Natural killer cell (primary cell): Measurements from ENCODE around the gene APOA4. TPM values are rescaled to one million over a fixed set of nuclear protein-coding genes. Genes with fewer than 3 reads are reported as not detected.
"Not testable (repeated sequence)": the region's sequence is repeated elsewhere in the genome, so short reads cannot be mapped to it uniquely, and the experiment has no call there.

Experiments
- ATAC-seq, 3 donors: fragments of 150-1000 bp in 2 of 3; fragments of 200-7000 bp in 1 of 3; cut with Tn5 transposase; 1 replicate in 1 of 3; 2 replicates in 2 of 3; pipeline ENCODE4 v1.10.0; 2021; ENCODE audit warnings: mild to moderate bottlenecking in 2 of 3, moderate library complexity in 2 of 3
- DNase-seq, 2 donors: peaks; one replicate each; pipeline versions ENCODE4 v3.0.0 to v3.0.0-alpha.2; 2013 to 2021; ENCODE audit warnings: mixed read lengths in 1 of 2
- H3K27ac ChIP-seq: one replicate; pipeline ENCODE4 v1.5.1; 2013; ENCODE audit warnings: mild to moderate bottlenecking, low read length
- H3K27me3 ChIP-seq: one replicate; pipeline ENCODE4 v1.6.1; 2013; ENCODE audit warnings: low read length; ENCODE audit not compliant: control insufficient read depth, insufficient read depth
- H3K36me3 ChIP-seq: one replicate; pipeline ENCODE4 v1.6.1; 2013; ENCODE audit warnings: low read length; ENCODE audit not compliant: control insufficient read depth, insufficient read depth
- H3K4me1 ChIP-seq: one replicate; pipeline ENCODE4 v1.6.1; 2013; ENCODE audit warnings: low read length; ENCODE audit not compliant: control insufficient read depth, insufficient read depth
- H3K4me3 ChIP-seq: one replicate; pipeline ENCODE4 v1.5.1; 2013; ENCODE audit warnings: low read length
- H3K9me3 ChIP-seq: one replicate; pipeline ENCODE4 v1.6.1; 2013; ENCODE audit warnings: low read length; ENCODE audit not compliant: control insufficient read depth, insufficient read depth
- H3K27ac Mint-ChIP-seq, 2 donors: one replicate each; pipeline ENCODE4 v1.8.0; 2022; ENCODE audit warnings: mild to moderate bottlenecking in 2 of 2, mixed read lengths in 2 of 2, moderate library complexity in 1 of 2
- H3K27me3 Mint-ChIP-seq, 2 donors: one replicate each; pipeline ENCODE4 v1.8.0; 2022; ENCODE audit warnings: low read depth in 2 of 2, mixed read lengths in 2 of 2
- H3K36me3 Mint-ChIP-seq: one replicate; pipeline ENCODE4 v1.8.0; 2022; ENCODE audit warnings: mixed read lengths
- H3K4me1 Mint-ChIP-seq, 2 donors: one replicate each; pipeline ENCODE4 v1.8.0; 2022; ENCODE audit warnings: mixed read lengths in 2 of 2
- H3K4me3 Mint-ChIP-seq: one replicate; pipeline ENCODE4 v1.8.0; 2022; ENCODE audit warnings: mild to moderate bottlenecking, moderate library complexity, mixed read lengths
- H3K9me3 Mint-ChIP-seq, 2 donors: one replicate each; pipeline ENCODE4 v1.8.0; 2022; ENCODE audit warnings: mixed read lengths in 2 of 2
- WGBS: methylation state at CpG from one replicate; pipeline ENCODE4 v1.1.7; 2013; ENCODE audit warnings: missing lambda C conversion rate; ENCODE audit not compliant: insufficient coverage; 5-methylcytosine and 5-hydroxymethylcytosine counted together
- intact Hi-C: fragments of 100-400 bp; cut with micrococcal nuclease; formaldehyde crosslinking; loops from one replicate; pipeline ENCODE4 v1.14.2; 2022
- total RNA-seq, 4 donors: library from RNA; stranded (reverse); fragments of 120-200 nt in 1 of 4; gene quantifications; one replicate each; pipeline versions ENCODE4 v1.2.3 to v1.2.4, GENCODE V29; 2013 to 2022
- TF ChIP-seq, protein P1 (sequence below): fragments of 200-600 bp; IDR thresholded peaks from one replicate; pipeline ENCODE4 v1.8.0; 2022; ENCODE audit warnings: antibody characterized with exemption

The APOA4 gene
- total RNA-seq, 3 donors from 2014 or later (not counting 1 experiment from before 2014, with no cell fraction given) = not detected

DNA sequence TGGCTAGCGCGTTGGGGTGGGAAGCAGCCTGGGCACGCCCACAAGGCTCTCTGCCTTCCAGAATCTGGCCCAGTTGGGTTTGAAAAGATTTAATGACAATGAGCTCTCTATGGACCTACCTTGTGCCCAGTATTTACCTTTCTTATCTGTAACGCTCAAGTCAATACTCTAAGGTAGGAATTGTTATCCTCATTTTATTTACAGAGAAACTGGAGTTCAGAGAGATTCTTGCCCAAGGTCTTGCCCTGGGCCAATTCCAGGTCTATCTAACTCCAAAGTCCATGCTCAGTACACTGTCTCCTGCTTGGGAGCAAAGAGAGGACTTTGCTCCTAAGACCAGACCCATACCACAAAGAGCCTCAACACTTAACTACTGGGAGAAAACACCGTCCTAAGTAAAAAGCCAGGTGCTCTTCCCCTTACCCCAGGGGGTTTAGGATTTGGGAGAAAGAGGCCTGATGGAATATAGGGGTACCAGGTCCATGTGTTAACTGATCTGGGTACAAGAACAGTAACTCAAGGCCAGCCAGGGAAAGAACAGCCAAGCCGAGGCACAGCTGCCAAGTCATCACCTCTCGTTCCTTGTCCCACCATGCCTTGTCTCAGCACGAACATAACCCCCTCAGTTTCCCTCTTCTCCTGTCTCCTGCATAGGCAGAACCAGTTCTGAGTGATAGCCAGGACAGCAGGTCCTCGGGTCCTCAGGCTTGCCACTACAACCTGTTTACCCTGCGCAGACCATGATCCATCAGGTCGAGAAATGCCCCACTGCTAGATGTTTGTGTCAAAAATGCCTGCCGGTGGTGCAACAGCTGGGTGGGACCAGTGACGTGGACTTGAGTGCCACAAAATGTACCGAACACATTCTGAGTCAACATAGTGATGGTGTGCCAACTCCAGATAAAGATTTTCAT, 14.6 kb downstream of the APOA4 start:
- TF ChIP-seq, protein P1, sequence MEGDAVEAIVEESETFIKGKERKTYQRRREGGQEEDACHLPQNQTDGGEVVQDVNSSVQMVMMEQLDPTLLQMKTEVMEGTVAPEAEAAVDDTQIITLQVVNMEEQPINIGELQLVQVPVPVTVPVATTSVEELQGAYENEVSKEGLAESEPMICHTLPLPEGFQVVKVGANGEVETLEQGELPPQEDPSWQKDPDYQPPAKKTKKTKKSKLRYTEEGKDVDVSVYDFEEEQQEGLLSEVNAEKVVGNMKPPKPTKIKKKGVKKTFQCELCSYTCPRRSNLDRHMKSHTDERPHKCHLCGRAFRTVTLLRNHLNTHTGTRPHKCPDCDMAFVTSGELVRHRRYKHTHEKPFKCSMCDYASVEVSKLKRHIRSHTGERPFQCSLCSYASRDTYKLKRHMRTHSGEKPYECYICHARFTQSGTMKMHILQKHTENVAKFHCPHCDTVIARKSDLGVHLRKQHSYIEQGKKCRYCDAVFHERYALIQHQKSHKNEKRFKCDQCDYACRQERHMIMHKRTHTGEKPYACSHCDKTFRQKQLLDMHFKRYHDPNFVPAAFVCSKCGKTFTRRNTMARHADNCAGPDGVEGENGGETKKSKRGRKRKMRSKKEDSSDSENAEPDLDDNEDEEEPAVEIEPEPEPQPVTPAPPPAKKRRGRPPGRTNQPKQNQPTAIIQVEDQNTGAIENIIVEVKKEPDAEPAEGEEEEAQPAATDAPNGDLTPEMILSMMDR = no peak
- intact Hi-C loops = no loop called here
- H3K4me1 Mint-ChIP-seq = no peaks in the 10 kb centered on the region
- H3K36me3 Mint-ChIP-seq = no peaks in the 10 kb centered on the region
- WGBS = 84% methylated on average over 13 of the region's 14 CpGs
- Histone ChIP-seq H3K9me3 (no peaks in the 10 kb centered on the region), H3K36me3 (no peaks in the 10 kb centered on the region), H3K4me1 (no peaks in the 10 kb centered on the region), H3K27ac (no peak overlapping the region), H3K4me3 (no peak overlapping the region), H3K27me3 (no peaks in the 10 kb centered on the region)
- H3K4me3 Mint-ChIP-seq = no peak overlapping the region
- no peaks in the 10 kb centered on the region for H3K9me3 Mint-ChIP-seq
- ATAC-seq (no peak), DNase-seq (no peak)
- H3K27ac Mint-ChIP-seq = no peak overlapping the region
- H3K27me3 Mint-ChIP-seq = peaks cover 0 to 8% of the 10 kb centered on the region in 2 donors

DNA sequence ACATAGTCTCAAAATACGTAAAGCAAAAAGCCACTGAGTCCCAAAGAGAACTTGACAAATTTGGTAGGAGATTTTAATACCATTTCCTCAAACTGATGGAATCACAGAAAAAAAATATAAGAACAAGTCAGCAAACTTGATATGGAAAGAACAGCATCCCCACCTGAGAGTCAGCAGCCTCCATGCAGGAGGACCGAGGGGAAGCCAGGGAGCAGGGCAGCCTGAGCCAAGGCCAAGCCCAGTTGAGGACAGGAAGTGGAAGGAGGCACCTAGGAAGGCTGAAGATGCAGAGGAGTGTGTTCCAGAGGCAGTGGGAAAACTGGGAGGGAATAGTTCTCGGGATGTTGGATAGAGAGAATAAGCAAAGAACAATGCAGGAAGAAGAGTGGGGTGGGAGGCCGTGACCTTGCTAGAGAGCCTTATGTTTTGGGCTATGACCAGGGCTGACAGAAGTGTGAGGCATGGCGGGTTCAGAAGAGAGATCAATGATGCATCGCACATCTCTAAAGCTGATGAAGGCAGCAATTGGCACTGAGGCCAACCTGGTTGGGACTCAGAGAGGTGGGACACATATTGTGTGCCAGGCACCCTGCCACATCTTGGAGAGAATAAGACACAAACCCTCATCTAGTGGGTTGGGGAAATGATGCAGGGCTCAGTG, 15.4 kb downstream of the APOA4 start:
- Mint-ChIP-seq H3K36me3 (no peaks in the 10 kb centered on the region), H3K27me3 (peaks cover 2 to 8% of the 10 kb centered on the region in 2 donors), H3K4me1 (no peaks in the 10 kb centered on the region), H3K4me3 (no peak overlapping the region), H3K9me3 (no peaks in the 10 kb centered on the region), H3K27ac (no peak overlapping the region)
- TF ChIP-seq, protein P1 = no peak
- Histone ChIP-seq H3K4me3 (no peak overlapping the region), H3K36me3 (no peaks in the 10 kb centered on the region), H3K4me1 (no peaks in the 10 kb centered on the region), H3K9me3 (no peaks in the 10 kb centered on the region), H3K27me3 (no peaks in the 10 kb centered on the region), H3K27ac (no peak overlapping the region)
- no peak for DNase-seq
- intact Hi-C loops = no loop called here
- WGBS = 97% methylated on average over 6 of the region's 6 CpGs
- ATAC-seq = no peak

DNA sequence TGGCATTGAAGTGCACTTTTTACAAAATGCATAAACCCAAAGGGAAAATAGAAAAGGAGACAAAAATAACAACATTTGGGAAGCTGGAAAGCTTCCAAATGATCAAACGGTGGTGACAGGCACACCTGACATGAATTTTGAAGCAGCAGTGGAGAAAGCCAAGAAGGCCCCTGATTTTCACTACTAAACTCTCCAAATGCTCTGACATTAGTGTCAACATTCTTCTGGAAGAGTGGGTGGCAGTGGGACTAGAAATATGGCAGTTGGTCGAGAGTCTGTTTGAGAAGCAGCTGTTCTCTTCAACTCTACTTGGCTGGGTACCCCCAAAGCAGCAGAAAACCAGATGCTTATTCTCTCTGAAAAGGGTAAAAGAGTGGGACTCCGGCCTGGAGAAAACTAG, 19.1 kb downstream of the APOA4 start:
- Histone ChIP-seq H3K36me3 (no peaks in the 10 kb centered on the region), H3K4me3 (no peak overlapping the region), H3K4me1 (no peaks in the 10 kb centered on the region), H3K27me3 (no peaks in the 10 kb centered on the region), H3K27ac (no peak overlapping the region), H3K9me3 (no peaks in the 10 kb centered on the region)
- intact Hi-C loops = no loop called here
- no peak overlapping the region for H3K4me3 Mint-ChIP-seq
- H3K27me3 Mint-ChIP-seq = peaks cover 8 to 21% of the 10 kb centered on the region in 2 donors
- no peaks in the 10 kb centered on the region for H3K4me1 Mint-ChIP-seq
- no peaks in the 10 kb centered on the region for H3K36me3 Mint-ChIP-seq
- 73% methylated on average over 3 of the region's 3 CpGs for WGBS
- no peak overlapping the region for H3K27ac Mint-ChIP-seq
- DNase-seq (no peak), ATAC-seq (no peak)
- TF ChIP-seq, protein P1 = no peak
- no peaks in the 10 kb centered on the region for H3K9me3 Mint-ChIP-seq

DNA sequence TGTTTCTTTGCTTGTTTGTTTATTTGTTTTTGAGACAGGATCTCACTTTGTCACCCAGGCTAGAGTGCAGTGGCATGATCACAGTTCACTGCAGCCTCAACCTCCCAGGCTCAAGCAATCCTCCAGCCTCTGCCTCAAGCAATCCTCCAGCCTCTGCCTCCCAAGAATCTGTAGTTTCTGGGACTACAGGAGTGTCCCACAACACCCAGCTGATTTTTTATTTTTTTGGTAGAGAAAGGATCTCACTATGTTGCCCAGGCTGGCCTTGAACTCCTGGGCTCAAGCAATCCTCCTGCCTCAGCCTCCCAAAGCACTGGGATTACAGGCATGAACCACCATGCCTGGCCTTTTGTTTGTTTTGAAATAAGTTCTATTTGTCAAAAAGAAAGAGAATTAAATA, 21.4 kb downstream of the APOA4 start:
- not testable (repeated sequence) for H3K4me3 Mint-ChIP-seq, DNase-seq

More for the DNA sequence above, 21.4 kb downstream of the APOA4 start:
- H3K36me3 ChIP-seq, H3K27ac ChIP-seq, H3K36me3 Mint-ChIP-seq, H3K4me1 ChIP-seq, H3K9me3 Mint-ChIP-seq, ATAC-seq, H3K9me3 ChIP-seq, H3K4me3 ChIP-seq, H3K27ac Mint-ChIP-seq, H3K4me1 Mint-ChIP-seq, intact Hi-C loops, H3K27me3 ChIP-seq: not testable (repeated sequence)
- peaks cover 6 to 26% of the 10 kb centered on the region in 2 donors for H3K27me3 Mint-ChIP-seq
